KBM-7 (cell line): ENCODE data around the gene MEGF6.

Experiments
- DNase-seq: peaks from one replicate; pipeline ENCODE4 v3.0.0-alpha.2; 2015
- in situ Hi-C: fragments of 300-500 bp; cut with MboI; formaldehyde crosslinking; loops from 2 replicates; pipeline ENCODE4 v1.14.3; 2020; ENCODE audit warnings: low sequenced_read_pairs, low pct_unique_long_range_greater_than_20kb, mixed read lengths

The MEGF6 gene

GRCh38 chr1:3645666-3646355 lies 34.5 kb upstream of the MEGF6 start:
- in situ Hi-C loops, result no loop called here
- no peak for DNase-seq

GRCh38 chr1:3645247-3645646 lies 33.9 kb upstream of the MEGF6 start:
- in situ Hi-C loops, result no loop called here
- no peak for DNase-seq

- DNase-seq, result no peak
- in situ Hi-C loops, result no loop called here
Observed at GRCh38 chr1:3644273-3644672, 33.0 kb upstream of the MEGF6 start.

GRCh38 chr1:3642919-3643675 lies 31.8 kb upstream of the MEGF6 start:
- no peak for DNase-seq
- in situ Hi-C loops, result no loop called here

- no peak for DNase-seq
- in situ Hi-C loops, result no loop called here
Observed at GRCh38 chr1:3641816-3642215, 30.5 kb upstream of the MEGF6 start.

- no peak for DNase-seq
- in situ Hi-C loops, result no loop called here
Observed at GRCh38 chr1:3641046-3641760, 29.9 kb upstream of the MEGF6 start.

- DNase-seq, result no peak
- in situ Hi-C loops, result no loop called here
Observed at GRCh38 chr1:3640121-3640837, 29.0 kb upstream of the MEGF6 start.

GRCh38 chr1:3639397-3639911 lies 28.1 kb upstream of the MEGF6 start:
- no peak for DNase-seq
- in situ Hi-C loops, result no loop called here

- no peak for DNase-seq
- in situ Hi-C loops, result no loop called here
Observed at GRCh38 chr1:3638676-3639075, 27.4 kb upstream of the MEGF6 start.

GRCh38 chr1:3638027-3638426 lies 26.7 kb upstream of the MEGF6 start:
- in situ Hi-C loops, result no loop called here
- no peak for DNase-seq

GRCh38 chr1:3636531-3636930 lies 25.2 kb upstream of the MEGF6 start:
- in situ Hi-C loops, result no loop called here
- DNase-seq, result no peak

- in situ Hi-C loops, result no loop called here
- DNase-seq, result no peak
Observed at GRCh38 chr1:3636080-3636479, 24.8 kb upstream of the MEGF6 start.

GRCh38 chr1:3634059-3634800 lies 22.9 kb upstream of the MEGF6 start:
- in situ Hi-C loops, result no loop called here
- no peak for DNase-seq

- in situ Hi-C loops, result no loop called here
- DNase-seq, result no peak
Observed at GRCh38 chr1:3633344-3634058, 22.2 kb upstream of the MEGF6 start.

GRCh38 chr1:3632716-3633343 lies 21.5 kb upstream of the MEGF6 start:
- in situ Hi-C loops, result no loop called here
- DNase-seq, result no peak

- in situ Hi-C loops, result no loop called here
- DNase-seq, result no peak
Observed at GRCh38 chr1:3632298-3632697, 21.0 kb upstream of the MEGF6 start.

- in situ Hi-C loops, result no loop called here
Observed at GRCh38 chr1:3631320-3632260, 20.3 kb upstream of the MEGF6 start.

More at GRCh38 chr1:3631320-3632260, 20.3 kb upstream of the MEGF6 start:
- DNase-seq, result no peak
